Measurements from ENCODE around the gene SKI. TPM values are rescaled to one million over a fixed set of nuclear protein-coding genes. Genes with fewer than 3 reads are reported as not detected.

SKI gene
- total RNA-seq, 6 experiments from 2014 or later = 23.7 to 84.8 (median 31.4) TPM

DNA sequence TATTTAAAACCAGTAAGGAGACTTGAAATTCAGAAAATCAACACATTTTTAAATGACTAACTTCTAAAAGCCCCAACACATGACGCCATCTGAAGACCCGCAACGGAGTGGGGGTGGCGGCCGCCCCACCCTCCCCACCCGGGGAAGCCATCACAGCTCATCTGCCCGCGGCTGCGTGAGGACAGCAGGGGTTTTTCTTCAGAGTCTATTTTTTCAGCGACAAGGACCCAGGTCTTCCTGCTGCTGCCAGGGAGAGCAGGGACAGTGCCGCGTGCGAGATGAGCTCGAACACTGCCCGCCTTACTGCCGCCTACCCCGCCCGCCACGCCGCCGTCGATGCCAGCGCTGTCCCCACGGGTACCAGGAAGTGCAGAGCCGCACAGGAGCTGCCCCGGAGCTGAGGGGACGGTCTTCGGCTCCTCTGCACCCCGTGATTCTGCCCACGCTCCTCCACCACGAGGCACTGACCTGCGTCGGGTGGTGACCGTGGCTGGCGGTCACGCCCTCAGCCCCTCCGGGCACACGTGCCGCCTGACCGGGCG, 79.0 kb downstream of the SKI start:
- Histone ChIP-seq H3K9me3 (no peaks in the 10 kb centered on the region), H3K27ac (no peak overlapping the region), H3K4me3 (no peak overlapping the region), H3K4me1 (no peaks in the 10 kb centered on the region), H3K36me3 (peaks cover 0 to 60% (median 28%) of the 10 kb centered on the region in 4 donors), H3K27me3 (no peaks in the 10 kb centered on the region)
- TF ChIP-seq, protein P1, sequence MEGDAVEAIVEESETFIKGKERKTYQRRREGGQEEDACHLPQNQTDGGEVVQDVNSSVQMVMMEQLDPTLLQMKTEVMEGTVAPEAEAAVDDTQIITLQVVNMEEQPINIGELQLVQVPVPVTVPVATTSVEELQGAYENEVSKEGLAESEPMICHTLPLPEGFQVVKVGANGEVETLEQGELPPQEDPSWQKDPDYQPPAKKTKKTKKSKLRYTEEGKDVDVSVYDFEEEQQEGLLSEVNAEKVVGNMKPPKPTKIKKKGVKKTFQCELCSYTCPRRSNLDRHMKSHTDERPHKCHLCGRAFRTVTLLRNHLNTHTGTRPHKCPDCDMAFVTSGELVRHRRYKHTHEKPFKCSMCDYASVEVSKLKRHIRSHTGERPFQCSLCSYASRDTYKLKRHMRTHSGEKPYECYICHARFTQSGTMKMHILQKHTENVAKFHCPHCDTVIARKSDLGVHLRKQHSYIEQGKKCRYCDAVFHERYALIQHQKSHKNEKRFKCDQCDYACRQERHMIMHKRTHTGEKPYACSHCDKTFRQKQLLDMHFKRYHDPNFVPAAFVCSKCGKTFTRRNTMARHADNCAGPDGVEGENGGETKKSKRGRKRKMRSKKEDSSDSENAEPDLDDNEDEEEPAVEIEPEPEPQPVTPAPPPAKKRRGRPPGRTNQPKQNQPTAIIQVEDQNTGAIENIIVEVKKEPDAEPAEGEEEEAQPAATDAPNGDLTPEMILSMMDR (IDR thresholded peaks at IDR 0.05) = no peak
- no peak for TF ChIP-seq POLR2A (IDR thresholded peaks at IDR 0.05)
- DNase-seq (no peak), ATAC-seq (no peak)
- intact Hi-C loops (cut with DNase I) = loop anchor here in 1 of 2 donors (10.0 kb wide), 1 partner anchor 72 kb away; no protein-coding TSS in a partner anchor
- 96% methylated on average over 18 of the region's 41 CpGs for WGBS (ENCODE audit: insufficient coverage, low coverage, low lambda C conversion rate, missing lambda C conversion rate)

DNA sequence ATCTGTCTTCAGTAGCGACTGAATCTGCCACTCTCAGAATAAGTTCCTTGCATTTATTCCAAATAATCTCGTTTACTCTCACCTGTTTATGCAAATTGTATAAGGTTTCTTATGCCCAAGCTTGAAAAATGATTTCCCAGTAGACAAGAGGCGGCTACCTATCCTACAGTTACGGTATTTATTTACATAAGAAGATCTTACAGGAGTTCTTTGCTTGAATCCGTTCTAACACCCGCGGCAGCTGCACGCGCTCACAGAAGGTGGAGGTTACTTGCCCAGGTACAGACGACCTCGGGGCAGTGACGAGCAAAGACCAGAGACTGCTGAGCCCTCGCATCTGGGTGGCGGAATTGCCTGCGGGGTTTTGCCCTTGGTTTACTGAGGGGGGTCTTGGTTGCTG, 79.9 kb downstream of the SKI start:
- Histone ChIP-seq H3K27ac (no peak overlapping the region), H3K9me3 (no peaks in the 10 kb centered on the region), H3K36me3 (peaks cover 0 to 59% (median 28%) of the 10 kb centered on the region in 4 donors), H3K27me3 (no peaks in the 10 kb centered on the region), H3K4me3 (no peak overlapping the region), H3K4me1 (peaks cover 0 to 7% (median 2%) of the 10 kb centered on the region in 4 donors)
- intact Hi-C loops (cut with DNase I) = loop anchor here in 1 of 2 donors (10.0 kb wide), 1 partner anchor 73 kb away; no protein-coding TSS in a partner anchor
- ATAC-seq (no peak), DNase-seq (no peak)
- TF ChIP-seq POLR2A (IDR thresholded peaks at IDR 0.05) = no peak
- TF ChIP-seq, protein P1 (IDR thresholded peaks at IDR 0.05) = no peak
- 76% methylated on average over 11 of the region's 15 CpGs for WGBS (ENCODE audit: insufficient coverage, low coverage, low lambda C conversion rate, missing lambda C conversion rate)

DNA sequence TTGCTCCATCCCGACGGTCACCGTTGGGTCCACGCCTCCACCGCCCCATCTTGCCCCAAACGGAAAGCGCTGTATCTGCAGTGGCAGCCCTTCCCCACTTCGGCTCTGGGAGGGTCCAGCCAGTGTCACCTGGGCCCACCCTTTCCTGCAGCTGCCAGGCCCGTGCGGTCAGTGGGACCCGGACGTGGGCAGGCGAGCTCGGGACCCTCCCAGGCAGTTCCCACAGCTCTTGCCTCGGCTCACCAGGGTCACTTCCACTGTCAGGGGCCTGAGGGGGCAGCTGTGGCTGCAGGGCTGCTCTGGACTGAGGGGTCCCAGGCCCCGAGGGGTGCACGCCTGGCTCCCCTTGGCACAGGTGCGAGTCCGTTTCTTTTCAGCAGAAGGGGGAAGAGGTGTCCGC, 80.7 kb downstream of the SKI start:
- Histone ChIP-seq H3K27me3 (no peaks in the 10 kb centered on the region), H3K9me3 (no peaks in the 10 kb centered on the region), H3K27ac (no peak overlapping the region), H3K36me3 (peaks cover 0 to 51% (median 26%) of the 10 kb centered on the region in 4 donors), H3K4me1 (peaks cover 0 to 14% (median 2%) of the 10 kb centered on the region in 4 donors), H3K4me3 (no peak overlapping the region)
- no CpG with 5 or more reads among the region's 20 CpGs for WGBS (ENCODE audit: insufficient coverage, low coverage, low lambda C conversion rate, missing lambda C conversion rate)
- ATAC-seq (no peak), DNase-seq (no peak)
- TF ChIP-seq, protein P1 (IDR thresholded peaks at IDR 0.05) = no peak
- no peak for TF ChIP-seq POLR2A (IDR thresholded peaks at IDR 0.05)
- intact Hi-C loops (cut with DNase I) = loop anchor here in 1 of 2 donors (10.0 kb wide), 1 partner anchor 74 kb away; no protein-coding TSS in a partner anchor

DNA sequence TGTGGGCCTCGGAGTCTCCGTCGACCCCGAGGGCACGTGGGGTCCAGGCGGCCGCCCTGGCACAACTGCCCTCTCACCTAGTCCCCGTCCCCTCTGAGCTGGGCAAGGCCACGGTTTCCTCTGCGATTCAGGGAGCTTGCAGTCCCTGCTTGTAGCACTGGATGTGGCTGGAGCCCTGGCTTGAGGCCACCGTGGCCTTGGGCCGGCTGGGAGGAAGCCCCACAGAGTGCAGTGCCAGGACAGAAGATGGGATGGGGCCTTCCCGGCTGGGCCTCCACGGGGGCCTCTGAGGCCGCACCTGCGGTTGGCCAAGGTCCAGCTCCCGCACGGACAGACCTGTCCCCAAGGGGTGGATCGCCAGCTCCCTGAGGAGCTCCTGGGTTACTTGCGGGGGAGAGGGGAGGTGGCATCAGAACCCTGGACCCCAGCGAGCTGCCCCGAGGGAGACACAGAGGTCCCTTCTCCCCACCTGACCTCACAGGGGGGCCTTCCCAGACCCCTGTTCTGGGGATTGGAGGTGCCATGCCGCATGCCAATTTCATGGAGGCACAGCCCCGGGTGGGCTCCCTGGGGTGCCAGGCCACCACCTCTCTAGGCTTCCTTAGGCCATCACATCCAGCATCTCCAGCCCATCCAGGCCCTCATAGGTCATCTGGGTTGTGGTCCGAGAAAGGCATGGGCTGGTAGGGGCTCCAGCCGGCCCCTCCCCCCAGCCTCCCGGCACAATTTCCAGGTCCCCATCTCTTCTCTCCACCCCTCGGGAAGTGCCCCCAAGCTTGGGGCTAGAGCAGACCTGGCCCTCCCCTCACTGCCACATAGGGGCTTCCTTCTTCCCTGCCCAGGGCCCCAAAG, 82.4 kb downstream of the SKI start:
- no peaks in the 10 kb centered on the region for H3K9me3 ChIP-seq
- no peak overlapping the region for H3K4me3 ChIP-seq
- ATAC-seq (no peak), DNase-seq (no peak)
- intact Hi-C loops (cut with DNase I) = loop anchor here in 1 of 2 donors (10.0 kb wide), 1 partner anchor 96 kb away; no protein-coding TSS in a partner anchor
- H3K27ac ChIP-seq = no peak overlapping the region
- no peaks in the 10 kb centered on the region for H3K27me3 ChIP-seq
- H3K4me1 ChIP-seq = peaks cover 0 to 19% (median 2%) of the 10 kb centered on the region in 4 donors
- WGBS (ENCODE audit: insufficient coverage, low coverage, low lambda C conversion rate, missing lambda C conversion rate) = 61% methylated on average over 8 of the region's 28 CpGs
- TF ChIP-seq POLR2A (IDR thresholded peaks at IDR 0.05) = no peak
- TF ChIP-seq, protein P1 (IDR thresholded peaks at IDR 0.05) = no peak
- H3K36me3 ChIP-seq = peaks cover 0 to 34% (median 15%) of the 10 kb centered on the region in 4 donors
